GM12865 (cell line): ENCODE measurements around the gene PTX4.

Source experiments
- DNase-seq: peaks from one replicate; pipeline ENCODE4 v3.0.0; 2010; ENCODE audit warnings: low read depth
- H3K4me3 ChIP-seq: 2 replicates; pipeline ENCODE4 v1.5.1; 2011; ENCODE audit warnings: mild to moderate bottlenecking, low read depth, low read length, control low read depth
- CTCF ChIP-seq: IDR thresholded peaks from 2 replicates; pipeline ENCODE4 v1.5.1; 2011; ENCODE audit warnings: low read length, control low read depth, low read depth, inconsistent platforms; ENCODE audit not compliant: insufficient read depth; ENCODE audit errors: missing control alignments

The PTX4 gene

GRCh38 chr16:1452530-1452929 lies 36.2 kb downstream of the PTX4 start:
- TF ChIP-seq CTCF, result no peak
- H3K4me3 ChIP-seq, result no peak overlapping the region
- DNase-seq, result no peak

- DNase-seq, result no peak
- no peak overlapping the region for H3K4me3 ChIP-seq
- TF ChIP-seq CTCF, result no peak
These were observed 36.9 kb downstream of the PTX4 start for GRCh38 chr16:1451702-1452392.

- no peak overlapping the region for H3K4me3 ChIP-seq
- DNase-seq, result no peak
- TF ChIP-seq CTCF, result no peak
These were observed 37.9 kb downstream of the PTX4 start for GRCh38 chr16:1450841-1451240.

- TF ChIP-seq CTCF, result no peak
- no peak overlapping the region for H3K4me3 ChIP-seq
- no peak for DNase-seq
These were observed 38.5 kb downstream of the PTX4 start for GRCh38 chr16:1450218-1450617.

- TF ChIP-seq CTCF, result no peak
- no peak for DNase-seq
- no peak overlapping the region for H3K4me3 ChIP-seq
These were observed 39.4 kb downstream of the PTX4 start for GRCh38 chr16:1449201-1449788.

GRCh38 chr16:1448536-1449116 lies 40.1 kb downstream of the PTX4 start:
- DNase-seq, result no peak
- TF ChIP-seq CTCF, result no peak
- no peak overlapping the region for H3K4me3 ChIP-seq
